ENCODE results near the gene TBCK.

DNA sequence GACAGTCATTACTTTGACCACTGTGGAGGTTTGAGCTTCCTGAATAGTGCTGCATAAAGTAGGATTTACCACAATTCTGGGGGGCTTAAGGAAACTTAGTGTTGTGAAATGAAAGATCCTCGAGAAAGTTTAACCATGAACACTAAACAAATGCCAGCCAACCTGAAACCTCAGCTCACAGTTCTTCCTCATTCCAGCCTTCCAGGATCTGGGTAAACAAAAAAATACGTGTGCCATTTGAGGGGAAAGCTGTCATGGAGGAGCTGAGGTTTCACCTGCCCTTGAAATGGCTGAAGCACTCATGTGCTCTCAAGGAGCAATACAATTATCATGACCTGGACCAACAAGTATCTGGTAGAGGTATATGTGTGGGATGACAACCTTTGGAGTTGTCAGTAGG lies 278.0 kb downstream of the TBCK start:
- TF ChIP-seq YY1 (IDR thresholded peaks at IDR 0.05; ENCODE audit: low read depth) (no peak), JUND (IDR thresholded peaks at IDR 0.05) (no peak), FOXJ3 (CRISPR knock-in tag; IDR thresholded peaks at IDR 0.05) (no peak)
- TF ChIP-seq, protein P1, sequence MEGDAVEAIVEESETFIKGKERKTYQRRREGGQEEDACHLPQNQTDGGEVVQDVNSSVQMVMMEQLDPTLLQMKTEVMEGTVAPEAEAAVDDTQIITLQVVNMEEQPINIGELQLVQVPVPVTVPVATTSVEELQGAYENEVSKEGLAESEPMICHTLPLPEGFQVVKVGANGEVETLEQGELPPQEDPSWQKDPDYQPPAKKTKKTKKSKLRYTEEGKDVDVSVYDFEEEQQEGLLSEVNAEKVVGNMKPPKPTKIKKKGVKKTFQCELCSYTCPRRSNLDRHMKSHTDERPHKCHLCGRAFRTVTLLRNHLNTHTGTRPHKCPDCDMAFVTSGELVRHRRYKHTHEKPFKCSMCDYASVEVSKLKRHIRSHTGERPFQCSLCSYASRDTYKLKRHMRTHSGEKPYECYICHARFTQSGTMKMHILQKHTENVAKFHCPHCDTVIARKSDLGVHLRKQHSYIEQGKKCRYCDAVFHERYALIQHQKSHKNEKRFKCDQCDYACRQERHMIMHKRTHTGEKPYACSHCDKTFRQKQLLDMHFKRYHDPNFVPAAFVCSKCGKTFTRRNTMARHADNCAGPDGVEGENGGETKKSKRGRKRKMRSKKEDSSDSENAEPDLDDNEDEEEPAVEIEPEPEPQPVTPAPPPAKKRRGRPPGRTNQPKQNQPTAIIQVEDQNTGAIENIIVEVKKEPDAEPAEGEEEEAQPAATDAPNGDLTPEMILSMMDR (IDR thresholded peaks at IDR 0.05): no peak

Measured in SK-N-SH (cell line).